Astrocyte of the spinal cord (primary cell): ENCODE data around the gene LSM4.

Source experiments
- DNase-seq: peaks from one replicate; pipeline ENCODE4 v3.0.0; 2011; ENCODE audit warnings: low read depth, low spot score
- H3K4me3 ChIP-seq: 2 replicates; pipeline ENCODE4 v1.5.1; 2011; ENCODE audit warnings: low read depth, mild to moderate bottlenecking, low read length, moderate library complexity
- in situ Hi-C: cut with HindIII; loops from 2 replicates; pipeline ENCODE4 v1.10.0; 2017; ENCODE audit warnings: low sequenced_read_pairs
- TF ChIP-seq, protein P1 (sequence below): IDR thresholded peaks from 2 replicates; pipeline ENCODE4 v1.5.1; 2012; ENCODE audit warnings: low read depth, mild to moderate bottlenecking, low read length, inconsistent platforms

The LSM4 gene

DNA sequence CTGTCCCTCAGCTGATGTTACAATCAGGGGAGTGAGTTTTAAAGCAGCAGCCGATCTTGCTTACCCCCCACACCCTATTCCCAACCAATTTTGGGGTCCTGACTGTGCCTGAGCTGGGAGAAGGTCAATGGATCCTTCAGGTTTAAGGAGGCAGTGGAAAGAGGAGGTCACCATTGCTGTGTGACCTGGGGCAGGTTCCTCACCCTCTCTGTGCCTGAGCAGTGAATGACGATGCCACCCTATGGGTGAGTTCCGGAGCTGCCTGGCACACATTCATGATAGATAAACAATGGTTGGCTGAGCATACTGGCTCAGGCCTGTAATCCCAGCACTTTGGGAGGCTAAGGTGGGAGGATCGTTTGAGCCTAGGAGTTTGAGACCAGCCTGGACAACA is 21.2 kb downstream of the LSM4 start:
- in situ Hi-C loops: no loop called here
- TF ChIP-seq, protein P1, sequence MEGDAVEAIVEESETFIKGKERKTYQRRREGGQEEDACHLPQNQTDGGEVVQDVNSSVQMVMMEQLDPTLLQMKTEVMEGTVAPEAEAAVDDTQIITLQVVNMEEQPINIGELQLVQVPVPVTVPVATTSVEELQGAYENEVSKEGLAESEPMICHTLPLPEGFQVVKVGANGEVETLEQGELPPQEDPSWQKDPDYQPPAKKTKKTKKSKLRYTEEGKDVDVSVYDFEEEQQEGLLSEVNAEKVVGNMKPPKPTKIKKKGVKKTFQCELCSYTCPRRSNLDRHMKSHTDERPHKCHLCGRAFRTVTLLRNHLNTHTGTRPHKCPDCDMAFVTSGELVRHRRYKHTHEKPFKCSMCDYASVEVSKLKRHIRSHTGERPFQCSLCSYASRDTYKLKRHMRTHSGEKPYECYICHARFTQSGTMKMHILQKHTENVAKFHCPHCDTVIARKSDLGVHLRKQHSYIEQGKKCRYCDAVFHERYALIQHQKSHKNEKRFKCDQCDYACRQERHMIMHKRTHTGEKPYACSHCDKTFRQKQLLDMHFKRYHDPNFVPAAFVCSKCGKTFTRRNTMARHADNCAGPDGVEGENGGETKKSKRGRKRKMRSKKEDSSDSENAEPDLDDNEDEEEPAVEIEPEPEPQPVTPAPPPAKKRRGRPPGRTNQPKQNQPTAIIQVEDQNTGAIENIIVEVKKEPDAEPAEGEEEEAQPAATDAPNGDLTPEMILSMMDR: no peak
- H3K4me3 ChIP-seq: no peak overlapping the region
- DNase-seq: no peak

DNA sequence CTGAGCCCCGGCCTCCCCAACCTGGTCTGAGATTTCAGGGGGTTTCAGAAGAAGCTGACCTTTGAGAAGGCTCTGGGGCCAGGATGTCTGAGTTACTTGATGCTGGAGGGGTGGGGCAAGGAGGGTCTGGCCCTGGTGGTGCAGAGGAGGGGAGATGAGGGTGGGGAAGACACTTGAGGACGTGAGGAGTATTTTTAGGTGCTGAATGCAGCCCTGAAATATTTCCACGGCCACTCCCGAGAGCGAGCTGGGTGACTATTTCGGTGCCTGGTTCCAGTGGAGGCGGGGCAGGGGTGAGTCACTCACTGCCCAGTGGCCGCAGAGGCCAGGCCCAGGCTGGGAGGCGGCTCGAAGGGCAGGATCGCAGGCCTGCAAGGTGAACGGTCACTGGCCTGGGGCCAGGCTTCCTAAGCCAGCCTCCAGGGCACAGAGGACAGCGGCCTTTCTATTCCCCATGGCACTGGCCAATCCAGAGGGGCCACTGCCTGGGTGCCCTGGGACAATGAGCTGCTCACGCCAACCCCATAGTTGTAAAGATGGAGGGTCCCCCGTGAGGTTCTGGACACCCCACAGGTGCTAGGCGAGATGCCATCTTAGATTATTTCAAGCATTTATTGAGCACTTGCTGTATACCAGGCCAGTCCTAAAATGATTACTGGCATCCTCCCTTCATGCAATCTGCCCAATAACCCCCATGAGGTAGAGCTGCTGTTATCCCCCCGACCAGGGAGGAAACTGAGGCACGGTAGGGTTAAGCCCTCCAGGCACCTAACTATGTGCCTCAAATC is 21.8 kb downstream of the LSM4 start:
- TF ChIP-seq, protein P1: no peak
- DNase-seq: peak; percentile 47
- in situ Hi-C loops: no loop called here
- H3K4me3 ChIP-seq: no peak overlapping the region

DNA sequence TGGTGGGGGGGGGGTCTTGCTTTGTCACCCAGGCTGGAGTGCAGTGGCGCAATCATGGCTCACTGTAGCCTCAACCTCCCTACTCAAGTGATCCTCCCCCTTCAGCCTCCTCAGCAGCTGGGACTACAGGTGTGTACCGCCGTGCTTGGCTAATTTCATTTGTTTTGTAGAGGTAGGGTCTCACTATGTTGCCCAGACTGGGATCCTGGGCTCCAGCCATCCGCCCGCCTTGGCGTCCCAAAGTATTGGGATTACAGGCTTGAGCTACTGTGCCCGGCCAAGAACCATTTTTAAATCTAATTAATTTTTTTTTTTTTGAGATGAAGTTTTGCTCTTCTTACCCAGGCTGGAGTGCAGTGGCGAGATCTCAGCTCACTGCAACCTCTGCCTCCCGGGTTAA is 23.2 kb downstream of the LSM4 start:
- in situ Hi-C loops: no loop called here
- DNase-seq: no peak
- H3K4me3 ChIP-seq: no peak overlapping the region
- TF ChIP-seq, protein P1: no peak

DNA sequence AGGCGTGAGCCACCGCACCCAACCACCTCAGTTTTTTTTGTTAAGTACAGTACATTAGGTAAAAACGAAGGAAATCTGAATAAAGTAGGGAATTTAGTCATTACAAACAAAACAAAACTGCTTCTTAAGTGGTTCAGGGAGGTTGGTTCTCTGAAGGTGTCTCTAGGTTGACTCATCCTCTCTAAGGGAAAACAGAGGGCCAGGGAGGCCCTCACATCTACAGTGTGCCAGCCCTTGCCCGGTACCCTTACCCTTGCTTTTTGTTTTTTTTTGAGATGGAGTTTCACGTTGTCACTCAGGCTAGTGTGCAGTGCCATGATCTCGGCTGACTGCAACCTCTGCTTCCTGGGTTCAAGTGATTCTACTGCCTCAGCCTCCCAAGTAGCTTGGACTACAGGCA is 24.3 kb downstream of the LSM4 start:
- DNase-seq: no peak
- H3K4me3 ChIP-seq: no peak overlapping the region
- TF ChIP-seq, protein P1: no peak
- in situ Hi-C loops: no loop called here

DNA sequence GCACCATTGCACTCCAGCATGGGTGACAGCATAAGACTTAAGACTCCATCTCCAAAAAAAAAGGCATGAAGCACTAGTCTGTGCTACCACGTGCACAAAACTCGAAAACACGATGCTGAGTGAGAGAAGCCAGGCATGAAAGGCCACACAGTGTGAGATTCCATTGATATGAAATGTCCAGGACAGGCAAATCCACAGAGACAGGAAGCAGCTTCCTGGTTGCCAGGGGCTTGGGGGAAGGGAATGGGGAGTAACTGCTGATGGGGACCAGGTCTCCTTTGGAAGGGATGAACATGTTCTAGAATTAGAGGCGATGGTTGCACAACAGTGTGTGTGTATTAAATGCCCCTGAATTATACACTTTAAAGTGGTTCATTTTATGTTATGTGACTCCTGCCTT is 25.6 kb downstream of the LSM4 start:
- in situ Hi-C loops: no loop called here
- TF ChIP-seq, protein P1: no peak
- H3K4me3 ChIP-seq: no peak overlapping the region
- DNase-seq: no peak

DNA sequence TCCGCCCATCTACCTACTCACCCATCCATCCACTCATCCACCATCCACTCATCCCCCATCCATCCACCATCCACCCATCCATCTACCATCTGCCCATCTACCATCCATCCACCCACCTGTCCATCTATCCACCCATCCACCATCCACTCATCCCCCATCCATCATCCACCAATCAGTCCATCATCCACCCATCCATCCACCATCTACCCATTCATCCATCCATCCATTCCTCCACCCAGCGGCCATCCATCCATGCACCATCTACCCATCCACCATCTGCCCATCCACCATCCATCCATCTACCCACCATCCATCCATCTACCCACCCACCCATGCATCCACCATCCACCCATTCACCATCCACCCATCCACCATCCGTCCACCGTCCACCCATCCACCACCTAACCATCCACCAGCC is 27.8 kb downstream of the LSM4 start:
- DNase-seq: no peak
- in situ Hi-C loops: no loop called here
- H3K4me3 ChIP-seq: no peak overlapping the region
- TF ChIP-seq, protein P1: no peak
